ENCODE data around the gene FIBP. TPM values are rescaled to one million over a fixed set of nuclear protein-coding genes. Genes with fewer than 3 reads are reported as not detected.

FIBP gene
- total RNA-seq, 1 experiment from 2014 or later = 139 TPM

- Histone ChIP-seq H3K36me3 (replicated peaks; ENCODE audit: control insufficient read depth, insufficient read depth, low read length) (peaks cover 3% of the 10 kb centered on the region), H3K4me3 (ENCODE audit: insufficient read depth, low read depth, low read length) (no peak overlapping the region), H3K27me3 (ENCODE audit: control insufficient read depth, insufficient read depth, low read length) (no peaks in the 10 kb centered on the region; the same call in 1 of the 2 replicates)
- DNase-seq = peak; percentile 17
These were observed 40.5 kb downstream of the FIBP start for GRCh38 chr11:65847746-65848145.

DNA sequence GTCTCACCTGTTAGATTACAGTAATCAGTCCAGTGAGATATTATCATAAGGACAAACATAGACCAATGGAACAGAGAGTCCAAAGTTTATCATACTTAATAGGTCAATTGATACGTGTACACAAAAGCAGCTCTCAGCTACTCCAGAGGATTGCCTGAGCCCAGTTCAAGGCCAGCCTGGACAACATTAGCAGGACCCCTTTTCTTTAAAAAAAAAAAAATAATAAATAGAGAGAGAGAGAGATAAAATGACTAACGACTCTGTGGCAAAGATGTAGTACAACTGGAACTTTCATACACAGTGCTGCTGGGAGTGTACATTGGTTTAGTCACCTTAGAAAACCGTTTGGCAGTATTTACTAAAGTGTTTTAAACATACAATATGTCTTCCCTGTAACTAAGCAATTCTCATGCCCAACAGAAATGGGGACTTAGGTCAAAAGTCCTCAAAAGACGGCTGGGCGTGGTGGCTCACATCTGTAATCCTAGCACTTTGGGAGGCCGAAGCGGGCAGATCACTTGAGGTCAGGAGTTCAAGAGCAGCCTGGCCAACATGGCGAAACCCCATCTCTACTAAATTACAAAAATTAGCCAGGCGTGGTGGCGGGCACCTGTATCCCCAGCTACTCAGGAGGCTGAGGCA lies 43.9 kb downstream of the FIBP start:
- no peak overlapping the region for H3K4me3 ChIP-seq (ENCODE audit: insufficient read depth, low read depth, low read length)
- H3K27me3 ChIP-seq (ENCODE audit: control insufficient read depth, insufficient read depth, low read length) = no peaks in the 10 kb centered on the region
- no peak for DNase-seq
- H3K36me3 ChIP-seq (replicated peaks; ENCODE audit: control insufficient read depth, insufficient read depth, low read length) = no peaks in the 10 kb centered on the region

DNA sequence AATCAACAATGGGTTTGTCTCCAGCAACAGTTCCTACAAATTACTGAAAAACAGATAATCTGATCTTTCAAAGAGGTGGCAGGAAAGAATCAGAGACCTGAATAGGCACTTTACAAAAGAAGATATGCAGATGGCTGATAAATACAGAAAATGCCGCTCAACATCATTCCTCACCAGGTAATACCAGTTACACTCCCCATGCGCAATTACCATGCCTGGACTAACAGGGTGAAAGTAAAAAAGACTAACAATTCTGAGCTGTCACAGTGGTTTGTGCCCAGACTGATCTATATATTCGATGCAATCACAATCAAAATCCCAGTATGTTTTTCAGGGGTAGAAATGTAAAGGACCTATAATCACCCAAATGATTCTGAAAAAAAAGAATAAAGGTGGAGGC lies 44.5 kb downstream of the FIBP start:
- Histone ChIP-seq H3K27me3 (ENCODE audit: control insufficient read depth, insufficient read depth, low read length) (no peaks in the 10 kb centered on the region), H3K4me3 (ENCODE audit: insufficient read depth, low read depth, low read length) (no peak overlapping the region)
- DNase-seq = no peak

DNA sequence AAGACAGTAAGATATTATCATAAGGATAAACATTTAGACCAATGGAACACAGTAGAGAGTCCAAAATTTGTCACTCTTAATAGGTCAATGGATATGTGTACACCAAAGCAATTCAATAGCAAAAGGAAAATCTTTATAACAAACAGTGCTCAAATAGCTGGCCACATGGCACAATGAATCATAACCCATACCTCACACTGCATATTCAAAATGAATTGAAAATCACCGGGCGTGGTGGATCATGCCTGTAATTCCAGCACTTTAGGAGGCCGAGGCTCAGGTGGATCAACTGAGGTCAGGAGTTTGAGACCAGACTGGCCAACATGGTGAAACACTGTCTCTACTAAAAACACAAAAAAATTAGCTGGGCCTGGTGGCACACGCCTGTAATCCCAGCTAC lies 46.1 kb downstream of the FIBP start:
- H3K27me3 ChIP-seq (ENCODE audit: control insufficient read depth, insufficient read depth, low read length) = no peaks in the 10 kb centered on the region
- DNase-seq = no peak
- no peaks in the 10 kb centered on the region for H3K36me3 ChIP-seq (replicated peaks; ENCODE audit: control insufficient read depth, insufficient read depth, low read length)
- H3K4me3 ChIP-seq (ENCODE audit: insufficient read depth, low read depth, low read length) = no peak overlapping the region

More for the DNA sequence above, 44.5 kb downstream of the FIBP start:
- no peaks in the 10 kb centered on the region for H3K36me3 ChIP-seq (replicated peaks; ENCODE audit: control insufficient read depth, insufficient read depth, low read length)

DNA sequence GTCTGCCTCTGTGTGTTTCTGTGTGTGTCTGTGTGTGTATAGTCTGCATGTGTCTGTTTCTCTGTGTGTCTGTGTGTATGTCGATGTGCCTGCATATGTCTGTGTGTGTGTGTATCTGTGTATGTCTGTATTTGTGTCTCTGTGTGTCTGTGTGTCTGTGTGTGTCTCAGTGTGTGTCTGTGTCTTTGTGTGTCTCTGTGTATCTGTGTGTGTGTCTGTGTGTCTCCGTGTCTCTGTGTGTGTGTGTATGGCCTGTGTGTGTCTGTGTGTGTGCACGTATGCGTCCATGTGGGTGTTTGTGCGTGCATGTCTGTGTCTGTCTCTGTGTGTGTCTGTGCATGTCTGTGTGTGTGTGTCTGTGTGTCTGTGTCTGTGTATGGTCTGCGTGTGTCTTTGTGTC lies 54.1 kb downstream of the FIBP start:
- Histone ChIP-seq H3K36me3 (replicated peaks; ENCODE audit: control insufficient read depth, insufficient read depth, low read length) (no peaks in the 10 kb centered on the region), H3K4me3 (ENCODE audit: insufficient read depth, low read depth, low read length) (peak overlapping the region; percentile 57), H3K27me3 (ENCODE audit: control insufficient read depth, insufficient read depth, low read length) (peaks cover 9% of the 10 kb centered on the region)
- no peak for DNase-seq

Other genes with a start within 250 kb of the FIBP start
- gene RELA, start 225.6 kb downstream of the FIBP start, total RNA-seq (2014; rRNA removed; shearing (Covaris generic)) = 17.7 and 28.4 TPM in 2 replicates
- 37.2 and 51.1 TPM in 2 replicates for gene KAT5, start 176.2 kb downstream of the FIBP start, total RNA-seq (2014; rRNA removed; shearing (Covaris generic))
- 21.5 and 23.3 TPM in 2 replicates for gene RNASEH2C, start 167.7 kb downstream of the FIBP start, total RNA-seq (2014; rRNA removed; shearing (Covaris generic))
- 6.7 and 7.8 TPM in 2 replicates for gene AP5B1, start 107.5 kb downstream of the FIBP start, total RNA-seq (2014; rRNA removed; shearing (Covaris generic))
- gene OVOL1, start 101.4 kb downstream of the FIBP start, total RNA-seq (2014; rRNA removed; shearing (Covaris generic)) = 1.2 and 1.4 TPM in 2 replicates
- 0.26 and 0.80 TPM in 2 replicates for gene SNX32, start 54.5 kb downstream of the FIBP start, total RNA-seq (2014; rRNA removed; shearing (Covaris generic))
- 916 and 1,083 TPM in 2 replicates for gene CFL1, start 30.3 kb downstream of the FIBP start, total RNA-seq (2014; rRNA removed; shearing (Covaris generic))
- 38.0 and 49.7 TPM in 2 replicates for gene MUS81, start 28.0 kb downstream of the FIBP start, total RNA-seq (2014; rRNA removed; shearing (Covaris generic))
- 8.5 and 13.2 TPM in 2 replicates for gene EFEMP2, start 15.7 kb downstream of the FIBP start, total RNA-seq (2014; rRNA removed; shearing (Covaris generic))
- not detected in 2 replicates for gene CTSW, start 8.6 kb downstream of the FIBP start, total RNA-seq (2014; rRNA removed; shearing (Covaris generic))
- gene CCDC85B, start 2.2 kb upstream of the FIBP start, total RNA-seq (2014; rRNA removed; shearing (Covaris generic)) = 39.2 and 42.4 TPM in 2 replicates
- 0.48 and 1.0 TPM in 2 replicates for gene FOSL1, start 11.9 kb upstream of the FIBP start, total RNA-seq (2014; rRNA removed; shearing (Covaris generic))
- gene C11orf68, start 30.6 kb upstream of the FIBP start, total RNA-seq (2014; rRNA removed; shearing (Covaris generic)) = 23.9 and 29.1 TPM in 2 replicates
- 88.1 and 97.5 TPM in 2 replicates for gene DRAP1, start 31.0 kb upstream of the FIBP start, total RNA-seq (2014; rRNA removed; shearing (Covaris generic))
- gene TSGA10IP, start 57.0 kb upstream of the FIBP start, total RNA-seq (2014; rRNA removed; shearing (Covaris generic)) = 1.7 and 4.1 TPM in 2 replicates
- gene SART1, start 73.3 kb upstream of the FIBP start, total RNA-seq (2014; rRNA removed; shearing (Covaris generic)) = 27.5 and 34.6 TPM in 2 replicates
- 37.7 and 39.9 TPM in 2 replicates for gene EIF1AD, start 113.7 kb upstream of the FIBP start, total RNA-seq (2014; rRNA removed; shearing (Covaris generic))
- gene BANF1, start 114.0 kb upstream of the FIBP start, total RNA-seq (2014; rRNA removed; shearing (Covaris generic)) = 42.8 and 57.4 TPM in 2 replicates
- gene CST6, start 123.5 kb upstream of the FIBP start, total RNA-seq (2014; rRNA removed; shearing (Covaris generic)) = 0.48 TPM in 1 of 2 replicates, not detected in the other
- gene CATSPER1, start 138.0 kb upstream of the FIBP start, total RNA-seq (2014; rRNA removed; shearing (Covaris generic)) = not detected in 2 replicates
- 21.7 and 23.1 TPM in 2 replicates for gene GAL3ST3, start 160.7 kb upstream of the FIBP start, total RNA-seq (2014; rRNA removed; shearing (Covaris generic))
- 194 and 221 TPM in 2 replicates for gene SF3B2, start 163.9 kb upstream of the FIBP start, total RNA-seq (2014; rRNA removed; shearing (Covaris generic))
- 16.2 and 20.1 TPM in 2 replicates for gene PACS1, start 181.8 kb upstream of the FIBP start, total RNA-seq (2014; rRNA removed; shearing (Covaris generic))

All from H7 (cell line).